NB4 (cell line): Measurements from ENCODE around the gene RINL.

ENCODE experiments used
- CTCF ChIP-seq: IDR thresholded peaks from one replicate; pipeline ENCODE4 v1.5.1; 2012; ENCODE audit warnings: low read depth, low read length
- MYC ChIP-seq: IDR thresholded peaks from 2 replicates; pipeline ENCODE4 v1.6.1; 2011; ENCODE audit warnings: low read depth, low read length

- no peak for TF ChIP-seq CTCF
- no peak for TF ChIP-seq MYC
Observed at GRCh38 chr19:38867171-38867780, 10.8 kb downstream of the RINL start.
